Renal pelvis (tissue), 4 donors: ENCODE results near the gene ESRRA. TPM values are rescaled to one million over a fixed set of nuclear protein-coding genes. Genes with fewer than 3 reads are reported as not detected.

Experiments
- DNase-seq: peaks from one replicate; pipeline ENCODE4 v3.0.0-alpha.2; 2013
- polyA plus RNA-seq, 3 donors: library from polyadenylated mRNA; unstranded; fragments of 120-200 nt; gene quantifications; one replicate each; pipeline ENCODE4 v1.2.1, GENCODE V29; 2013; ENCODE audit not compliant: insufficient read length in 3 of 3

ESRRA gene
- polyA plus RNA-seq, 3 donors, result 27.9 to 34.5 (median 30.8) TPM

DNA sequence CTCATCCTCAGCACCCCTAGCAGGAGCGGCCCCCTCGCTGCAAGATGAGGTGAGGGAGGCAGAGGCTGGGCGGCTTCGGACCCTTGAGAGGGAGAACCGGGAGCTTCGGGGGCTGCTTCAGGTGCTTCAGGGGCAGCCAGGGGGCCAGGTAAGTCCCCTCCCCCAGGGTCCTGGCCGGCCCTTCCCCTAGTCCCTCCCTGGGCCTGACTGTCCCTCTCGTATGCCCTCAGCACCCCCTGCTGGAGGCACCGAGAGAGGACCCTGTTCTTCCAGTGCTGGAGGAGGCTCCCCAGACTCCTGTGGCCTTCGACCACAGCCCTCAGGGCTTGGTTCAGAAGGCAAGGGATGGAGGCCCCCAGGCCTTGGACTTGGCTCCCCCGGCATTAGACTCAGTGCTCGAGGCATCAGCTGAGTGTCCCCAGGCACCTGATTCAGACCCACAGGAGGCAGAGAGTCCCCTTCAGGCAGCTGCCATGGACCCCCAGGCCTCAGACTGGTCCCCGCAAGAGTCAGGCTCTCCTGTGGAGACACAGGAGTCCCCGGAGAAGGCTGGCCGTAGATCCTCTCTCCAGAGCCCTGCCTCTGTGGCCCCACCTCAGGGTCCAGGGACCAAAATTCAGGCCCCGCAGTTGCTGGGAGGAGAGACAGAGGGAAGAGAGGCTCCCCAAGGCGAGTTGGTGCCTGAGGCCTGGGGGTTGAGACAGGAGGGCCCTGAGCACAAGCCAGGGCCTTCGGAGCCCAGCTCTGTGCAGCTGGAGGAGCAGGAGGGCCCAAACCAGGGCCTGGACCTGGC, 38.6 kb downstream of the ESRRA start:
- DNase-seq, result no peak

DNA sequence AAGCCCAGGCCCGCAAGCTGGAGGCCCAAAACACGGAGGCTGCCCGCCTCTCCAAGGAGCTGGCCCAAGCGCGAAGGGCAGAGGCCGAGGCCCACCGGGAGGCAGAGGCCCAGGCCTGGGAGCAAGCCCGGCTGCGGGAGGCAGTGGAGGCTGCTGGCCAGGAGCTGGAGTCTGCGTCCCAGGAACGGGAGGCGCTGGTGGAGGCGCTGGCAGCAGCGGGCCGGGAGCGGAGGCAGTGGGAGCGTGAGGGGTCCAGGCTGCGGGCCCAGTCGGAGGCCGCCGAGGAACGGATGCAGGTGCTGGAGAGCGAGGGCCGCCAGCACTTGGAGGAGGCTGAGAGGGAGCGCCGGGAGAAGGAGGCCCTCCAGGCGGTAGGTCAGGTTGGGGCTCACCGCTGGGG, 39.5 kb downstream of the ESRRA start:
- DNase-seq, result no peak

DNA sequence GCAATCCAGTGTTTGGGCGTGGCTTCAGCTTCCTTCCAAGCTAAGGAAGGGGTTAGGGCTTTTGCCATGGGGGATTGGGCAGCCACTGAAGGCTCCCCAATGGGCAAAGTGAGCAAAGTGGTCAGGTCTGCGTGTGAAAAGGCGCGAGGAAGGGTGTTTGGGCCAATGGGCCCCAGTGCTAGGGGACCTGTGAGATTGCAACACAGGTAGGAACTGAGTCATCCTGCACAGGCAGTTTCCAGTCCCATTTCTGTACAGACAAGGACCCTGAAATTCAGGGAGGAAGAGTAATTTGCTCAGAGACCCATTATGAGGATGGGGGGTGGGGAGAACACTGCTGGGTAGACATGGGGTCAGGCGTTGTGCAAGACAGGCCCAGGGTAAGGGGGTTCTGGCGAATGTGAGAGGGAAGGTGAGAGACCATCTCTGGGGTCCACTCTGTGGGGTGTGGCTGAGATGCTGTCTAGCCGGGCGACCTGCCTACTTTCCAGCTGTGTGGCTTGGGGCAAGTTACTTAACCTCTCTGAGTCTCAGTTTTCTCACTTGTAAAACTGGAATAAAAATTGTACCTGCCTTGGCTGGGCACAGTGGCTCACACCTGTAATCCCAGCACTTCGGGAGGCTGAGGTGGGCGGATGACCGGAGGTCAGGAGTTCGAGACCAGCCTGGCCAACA, 42.0 kb downstream of the ESRRA start:
- DNase-seq, result no peak

DNA sequence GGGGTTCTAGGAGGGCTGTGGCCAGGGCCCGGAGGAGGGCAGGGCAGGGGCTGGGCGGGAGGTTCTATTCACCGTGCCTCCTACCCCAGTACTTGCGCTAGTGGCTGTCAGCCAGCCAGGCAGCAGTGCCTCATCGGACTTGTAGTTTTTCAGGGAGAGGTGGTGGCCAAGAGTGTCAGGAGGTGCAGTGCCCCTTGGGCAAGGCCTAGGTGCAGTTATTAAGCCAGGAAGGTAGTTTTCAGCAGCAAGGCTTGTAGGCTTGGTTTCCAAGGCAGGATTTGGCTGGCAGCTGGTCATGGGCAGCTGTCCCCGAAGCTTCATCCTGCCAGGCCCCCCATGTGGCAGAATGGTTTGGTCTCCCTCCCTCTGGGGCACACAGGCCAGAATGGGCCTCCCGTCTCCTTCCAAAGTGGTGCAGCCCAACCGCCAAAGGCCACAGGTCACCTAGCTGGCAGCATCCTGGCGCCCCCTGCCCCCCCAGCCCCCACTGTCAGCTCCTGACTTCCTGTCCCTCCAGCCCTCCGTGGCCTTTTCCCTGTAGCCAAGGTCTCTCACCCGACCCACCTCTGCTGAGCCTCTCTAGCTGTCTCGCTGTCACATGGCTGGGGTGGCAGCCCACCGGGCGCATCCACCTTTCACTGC, 43.2 kb downstream of the ESRRA start:
- DNase-seq, result no peak

DNA sequence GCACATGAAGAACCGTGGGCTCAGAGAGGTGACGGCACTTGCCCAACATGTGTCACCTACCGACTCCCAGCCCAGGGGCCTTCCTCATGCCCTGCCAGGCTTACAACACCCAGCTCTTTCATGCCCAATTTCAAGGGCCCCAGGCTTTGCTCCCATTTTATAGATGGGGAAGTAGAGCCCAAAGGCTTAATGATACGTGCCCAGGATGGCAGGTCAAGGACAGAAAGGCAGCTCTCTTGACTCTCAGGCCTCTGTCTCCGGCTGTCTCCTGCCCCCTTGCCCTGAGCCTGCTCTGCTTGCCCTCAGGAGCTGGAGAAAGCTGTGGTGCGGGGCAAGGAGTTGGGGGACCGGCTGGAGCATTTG, 43.7 kb downstream of the ESRRA start:
- DNase-seq, result no peak

GRCh38 chr11:64349404-64349803, 44.1 kb downstream of the ESRRA start:
- no peak for DNase-seq

- no peak for DNase-seq
Observed at GRCh38 chr11:64351136-64351631, 45.9 kb downstream of the ESRRA start.

DNA sequence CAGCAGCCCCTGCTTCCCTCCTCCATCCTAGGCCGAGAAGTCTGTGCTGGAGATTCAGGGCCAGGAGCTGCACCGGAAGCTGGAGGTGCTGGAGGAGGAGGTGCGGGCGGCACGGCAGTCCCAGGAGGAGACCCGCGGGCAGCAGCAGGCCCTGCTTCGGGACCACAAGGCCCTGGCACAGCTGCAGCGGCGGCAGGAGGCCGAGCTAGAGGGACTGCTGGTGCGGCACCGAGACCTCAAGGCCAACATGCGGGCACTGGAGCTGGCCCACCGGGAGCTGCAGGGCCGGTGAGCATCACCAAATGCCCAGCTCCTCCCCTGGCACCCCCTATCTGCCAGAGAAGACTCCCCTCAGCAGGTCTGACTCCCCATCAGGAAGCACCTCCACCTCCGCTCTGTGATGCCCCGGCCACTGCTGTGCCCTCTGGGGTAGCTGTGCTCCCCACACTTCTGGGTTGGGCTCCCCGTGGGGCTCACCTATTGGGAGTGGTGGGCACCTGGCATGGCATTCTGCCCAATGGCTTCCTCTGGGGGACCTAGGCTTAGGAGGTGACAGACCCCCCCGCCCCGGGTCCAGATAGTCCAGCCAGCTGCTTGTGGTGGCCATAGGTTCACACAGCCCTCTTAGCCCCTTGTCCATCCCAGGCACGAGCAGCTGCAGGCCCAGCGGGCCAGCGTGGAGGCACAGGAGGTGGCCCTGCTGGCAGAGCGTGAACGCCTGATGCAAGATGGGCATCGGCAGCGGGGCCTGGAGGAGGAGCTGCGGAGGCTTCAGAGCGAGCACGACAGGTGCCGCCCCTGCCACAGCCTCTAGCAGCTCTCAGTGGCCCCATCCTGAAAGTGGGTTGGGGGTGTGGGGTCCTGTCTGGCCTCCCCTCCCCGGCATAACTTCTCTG, 47.0 kb downstream of the ESRRA start:
- no peak for DNase-seq

GRCh38 chr11:64352995-64353714, 47.8 kb downstream of the ESRRA start:
- DNase-seq, result no peak

DNA sequence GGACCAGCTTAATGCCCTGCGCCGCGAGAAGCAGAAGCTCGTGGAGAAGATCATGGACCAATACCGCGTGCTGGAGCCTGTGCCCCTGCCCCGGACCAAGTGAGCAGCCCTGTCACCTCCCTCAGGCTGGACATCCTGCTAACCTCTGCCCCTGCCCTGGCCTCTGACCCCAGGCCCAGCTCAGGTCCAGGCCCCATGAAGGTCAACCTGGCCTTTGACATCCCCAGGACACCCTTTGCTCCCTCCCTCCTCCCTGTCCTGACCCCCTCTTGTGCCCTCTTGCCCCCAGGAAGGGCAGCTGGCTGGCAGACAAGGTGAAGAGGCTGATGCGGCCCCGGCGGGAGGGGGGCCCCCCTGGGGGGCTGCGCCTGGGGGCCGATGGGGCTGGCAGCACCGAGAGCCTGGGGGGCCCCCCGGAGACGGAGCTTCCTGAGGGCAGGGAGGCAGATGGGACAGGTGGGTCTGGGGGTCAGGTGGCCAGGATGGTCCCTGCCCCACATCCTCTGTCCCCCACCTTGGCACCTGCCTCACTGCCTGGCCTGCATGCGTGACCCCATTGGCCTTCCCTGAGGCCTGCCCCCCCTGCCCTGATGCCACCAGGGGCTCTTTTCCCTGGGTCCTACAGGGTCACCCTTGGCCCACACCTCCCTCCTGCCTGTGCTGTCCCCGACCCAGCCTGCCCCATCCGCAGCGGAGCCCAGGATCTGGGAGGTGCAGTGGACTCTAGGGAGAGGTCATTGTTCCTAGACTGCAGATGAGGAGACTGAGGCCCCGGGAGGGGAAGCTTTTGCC, 48.6 kb downstream of the ESRRA start:
- DNase-seq, result no peak

- no peak for DNase-seq
Observed at GRCh38 chr11:64355078-64355940, 50.0 kb downstream of the ESRRA start.

GRCh38 chr11:64356498-64357411, 51.4 kb downstream of the ESRRA start:
- no peak for DNase-seq

GRCh38 chr11:64357446-64357845, 52.1 kb downstream of the ESRRA start:
- no peak for DNase-seq

- no peak for DNase-seq
Observed at GRCh38 chr11:64357904-64358535, 52.7 kb downstream of the ESRRA start.

DNA sequence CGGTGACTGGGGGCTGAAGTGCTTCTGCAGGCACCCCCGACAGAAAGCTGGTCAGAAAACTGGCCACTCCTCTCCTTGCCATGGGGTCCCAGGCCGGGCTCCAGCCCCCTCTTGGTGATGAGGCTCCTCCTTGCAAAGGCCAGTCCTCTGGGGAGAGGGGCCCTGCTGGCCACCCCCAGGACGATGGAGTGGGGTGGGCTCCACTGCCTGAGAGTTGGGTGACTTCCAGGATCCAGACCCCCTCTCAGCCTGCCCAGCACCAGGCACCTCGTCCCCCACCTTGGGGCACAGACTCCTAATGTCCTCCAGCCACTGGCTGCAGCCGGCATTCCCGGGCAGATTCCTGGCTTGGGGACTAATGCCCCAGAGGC, 53.2 kb downstream of the ESRRA start:
- DNase-seq, result no peak

DNA sequence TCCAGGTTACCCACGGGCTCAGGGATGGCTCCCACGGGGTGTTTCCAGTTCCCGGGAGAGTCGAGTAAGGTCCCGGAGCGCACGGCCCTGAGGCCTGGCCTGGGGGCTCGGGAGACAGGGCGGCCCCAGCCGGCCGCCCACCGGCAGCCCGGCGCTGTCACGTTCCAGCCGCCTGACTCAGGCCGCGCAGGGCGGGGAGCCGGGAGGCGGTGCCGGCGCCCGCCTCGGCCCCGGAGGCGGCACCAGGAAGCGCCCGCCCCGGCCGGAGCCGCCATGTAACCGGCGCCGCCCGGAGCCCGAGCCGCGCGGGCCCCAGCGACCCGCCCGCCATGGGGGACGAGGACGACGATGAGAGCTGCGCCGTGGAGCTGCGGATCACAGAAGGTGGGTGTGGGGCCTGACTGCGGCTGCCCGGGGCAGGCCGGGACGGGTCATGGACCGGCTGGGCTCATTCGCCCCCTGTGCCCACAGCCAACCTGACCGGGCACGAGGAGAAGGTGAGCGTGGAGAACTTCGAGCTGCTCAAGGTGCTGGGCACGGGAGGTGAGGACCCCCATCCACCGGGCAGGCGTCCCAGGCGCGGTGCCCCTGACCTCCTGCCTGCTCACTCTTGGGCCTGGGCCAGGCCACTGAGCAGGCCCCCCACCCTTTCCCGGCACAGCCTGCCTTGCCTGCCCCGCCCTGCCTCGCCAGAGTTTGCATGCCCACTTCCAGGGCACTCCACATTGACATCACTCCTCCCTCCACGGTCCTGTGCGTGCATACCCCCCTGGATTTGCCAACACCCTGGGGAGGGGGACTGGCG, 53.8 kb downstream of the ESRRA start, which contains the start of gene RPS6KA4:
Gene RPS6KA4, plus strand, starts transcription at position 256 of the 805 bp plus-strand sequence. Its CDS starts 74 bp downstream, at position 330.
- DNase-seq, result peak; percentile 60
